ENCODE measurements around the gene AIP. TPM values are rescaled to one million over a fixed set of nuclear protein-coding genes. Genes with fewer than 3 reads are reported as not detected.

The AIP gene
- total RNA-seq = 141 TPM

DNA sequence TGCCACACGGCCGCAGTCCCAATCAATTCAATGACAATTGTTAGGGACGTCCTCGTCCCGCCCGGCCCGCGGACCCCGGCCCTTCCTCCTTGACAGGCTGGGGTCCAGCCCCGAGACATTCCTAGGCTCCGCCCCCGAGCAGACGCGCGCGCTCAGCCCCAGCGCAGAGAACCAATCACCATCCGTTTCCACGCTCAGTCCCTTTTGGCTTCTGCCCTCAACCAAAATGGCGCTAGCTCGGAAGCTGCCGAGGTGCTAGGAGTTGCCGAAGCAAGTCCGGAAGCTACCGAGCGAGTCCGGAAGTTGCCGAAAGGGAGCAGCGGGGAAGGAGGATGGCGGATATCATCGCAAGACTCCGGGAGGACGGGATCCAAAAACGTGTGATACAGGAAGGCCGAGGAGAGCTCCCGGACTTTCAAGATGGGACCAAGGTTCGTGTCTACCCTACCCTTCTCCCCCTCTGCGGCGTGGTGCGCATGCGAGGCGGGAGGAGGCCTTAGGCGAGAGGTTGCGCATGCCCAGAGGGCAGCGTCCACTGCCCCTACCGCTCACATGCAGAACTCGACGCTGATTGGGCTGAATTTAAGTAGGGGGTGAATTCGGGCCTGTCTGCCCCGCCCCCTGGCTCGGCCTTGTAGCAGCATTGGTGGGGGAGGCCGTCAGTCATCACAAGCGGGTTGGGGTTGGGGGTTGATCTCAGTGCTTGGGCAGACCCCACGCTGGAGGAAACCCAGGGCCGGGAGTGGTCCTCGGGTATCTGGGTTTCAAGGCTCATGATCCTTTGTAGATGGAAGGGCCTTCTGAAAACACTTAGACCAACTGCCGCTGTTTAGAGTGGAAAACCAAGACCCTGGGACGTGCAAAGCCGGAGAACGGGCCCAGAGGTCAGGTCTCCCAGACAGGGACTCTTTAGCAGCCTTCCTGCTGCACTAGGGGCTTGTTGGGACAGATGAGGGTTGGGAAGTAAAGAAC is at the start of gene AIP:
AIP (plus strand) TSS at position 200 of the 972 bp plus-strand sequence; CDS start at position 333, 133 bp downstream.
- DNase-seq (ENCODE audit: low read depth in 2 of 3, low spot score in 2 of 3) = peak; percentile 92 to 99 (median 98)

DNA sequence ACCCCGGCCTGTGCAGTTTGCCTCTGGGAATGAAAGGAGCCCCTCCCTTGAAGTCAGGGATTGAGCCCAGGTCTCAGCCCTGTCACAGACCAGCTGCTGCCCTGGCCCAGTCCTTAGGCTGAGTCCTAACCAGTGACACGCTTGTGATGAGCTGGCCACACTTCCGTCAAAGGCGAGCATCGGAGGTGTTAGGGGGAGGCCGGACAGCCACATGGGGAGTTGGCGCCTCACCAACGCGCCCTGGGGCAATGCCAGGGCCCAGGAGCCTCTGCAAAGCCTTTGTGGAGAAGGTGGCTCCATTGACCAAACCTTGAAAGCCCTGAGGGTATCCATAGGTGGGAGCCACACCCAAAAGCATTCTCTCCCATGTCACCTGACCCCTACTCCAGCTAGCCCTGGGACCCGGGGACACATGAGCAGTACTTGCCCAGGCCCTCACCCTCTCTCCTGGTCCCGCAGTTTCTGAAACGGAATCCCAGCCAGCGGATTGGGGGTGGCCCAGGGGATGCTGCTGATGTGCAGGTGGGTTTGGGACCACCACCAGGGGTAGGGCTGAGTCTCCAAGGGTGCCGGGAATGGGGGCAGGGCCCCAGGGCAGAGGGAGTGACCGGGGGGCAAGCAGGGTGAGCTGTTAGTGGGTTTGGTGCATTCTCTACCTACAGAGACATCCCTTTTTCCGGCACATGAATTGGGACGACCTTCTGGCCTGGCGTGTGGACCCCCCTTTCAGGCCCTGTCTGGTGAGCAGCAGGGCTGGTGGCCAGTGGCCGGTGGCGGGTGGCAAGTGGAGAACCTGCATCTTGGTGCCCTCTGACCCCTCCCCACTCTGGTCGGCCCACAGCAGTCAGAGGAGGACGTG is 49.1 kb upstream of the AIP start:
- DNase-seq (ENCODE audit: low read depth in 2 of 3, low spot score in 2 of 3) = no peak

GRCh38 chr11:67434395-67434881 is 48.4 kb upstream of the AIP start:
- no peak for DNase-seq (ENCODE audit: low read depth in 2 of 3, low spot score in 2 of 3)

DNA sequence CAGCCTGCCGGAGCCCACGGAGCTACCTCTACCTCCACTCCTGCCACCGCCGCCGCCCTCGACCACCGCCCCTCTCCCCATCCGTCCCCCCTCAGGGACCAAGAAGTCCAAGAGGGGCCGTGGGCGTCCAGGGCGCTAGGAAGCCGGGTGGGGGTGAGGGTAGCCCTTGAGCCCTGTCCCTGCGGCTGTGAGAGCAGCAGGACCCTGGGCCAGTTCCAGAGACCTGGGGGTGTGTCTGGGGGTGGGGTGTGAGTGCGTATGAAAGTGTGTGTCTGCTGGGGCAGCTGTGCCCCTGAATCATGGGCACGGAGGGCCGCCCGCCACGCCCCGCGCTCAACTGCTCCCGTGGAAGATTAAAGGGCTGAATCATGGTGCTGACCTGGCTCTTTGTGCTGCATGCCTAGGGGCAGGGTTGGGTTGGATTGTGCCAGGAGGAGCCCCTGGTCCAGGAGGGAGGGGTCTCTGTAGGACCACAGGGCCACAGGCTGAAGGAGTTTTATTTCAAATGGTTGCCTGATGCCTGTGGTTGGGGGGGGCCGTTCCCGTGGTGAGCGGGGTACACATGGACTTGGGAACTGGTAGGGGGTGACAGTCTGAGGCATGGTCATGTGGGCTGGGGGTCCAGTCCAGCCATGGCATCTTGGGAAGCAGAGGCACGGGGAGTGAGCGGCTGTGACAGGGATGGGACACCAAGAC is 47.6 kb upstream of the AIP start:
- DNase-seq (ENCODE audit: low read depth in 2 of 3, low spot score in 2 of 3) = no peak

DNA sequence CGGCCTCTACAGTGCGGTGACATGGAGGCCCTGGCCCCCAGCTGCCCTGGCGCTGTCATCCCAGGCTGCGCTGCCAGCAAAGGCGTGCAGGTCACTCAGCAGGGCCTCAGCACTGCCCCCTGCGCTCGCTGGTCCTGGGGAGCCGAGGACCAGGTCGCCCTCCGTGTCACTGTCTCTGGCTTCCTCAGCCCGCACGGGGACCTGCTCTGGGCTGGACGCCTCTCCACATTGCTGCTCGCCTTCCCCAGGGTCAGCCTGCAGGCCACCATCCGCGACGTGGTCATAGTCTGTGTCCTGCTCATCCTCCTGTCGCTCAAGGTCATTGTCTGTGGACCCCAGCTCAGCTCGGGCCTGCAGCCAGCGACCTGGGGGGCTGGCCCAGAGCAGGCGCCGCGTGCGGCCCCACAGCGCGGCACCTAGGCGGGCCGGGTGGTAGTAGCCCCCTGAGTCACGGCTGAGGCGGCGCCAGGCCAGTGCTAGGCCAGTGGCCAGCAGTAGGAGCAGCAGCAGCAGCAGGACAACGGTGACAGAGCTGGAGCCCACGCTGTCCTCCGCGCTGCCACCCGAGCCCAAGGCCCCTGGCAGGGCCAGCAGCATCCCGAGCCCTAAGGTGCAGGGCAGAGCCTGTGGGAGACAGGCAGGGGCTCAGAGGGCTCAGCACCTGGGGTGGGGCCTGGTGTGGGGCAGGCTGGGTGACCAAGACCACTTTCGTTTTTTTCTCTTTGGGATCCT is 46.9 kb upstream of the AIP start:
- no peak for DNase-seq (ENCODE audit: low read depth in 2 of 3, low spot score in 2 of 3)

DNA sequence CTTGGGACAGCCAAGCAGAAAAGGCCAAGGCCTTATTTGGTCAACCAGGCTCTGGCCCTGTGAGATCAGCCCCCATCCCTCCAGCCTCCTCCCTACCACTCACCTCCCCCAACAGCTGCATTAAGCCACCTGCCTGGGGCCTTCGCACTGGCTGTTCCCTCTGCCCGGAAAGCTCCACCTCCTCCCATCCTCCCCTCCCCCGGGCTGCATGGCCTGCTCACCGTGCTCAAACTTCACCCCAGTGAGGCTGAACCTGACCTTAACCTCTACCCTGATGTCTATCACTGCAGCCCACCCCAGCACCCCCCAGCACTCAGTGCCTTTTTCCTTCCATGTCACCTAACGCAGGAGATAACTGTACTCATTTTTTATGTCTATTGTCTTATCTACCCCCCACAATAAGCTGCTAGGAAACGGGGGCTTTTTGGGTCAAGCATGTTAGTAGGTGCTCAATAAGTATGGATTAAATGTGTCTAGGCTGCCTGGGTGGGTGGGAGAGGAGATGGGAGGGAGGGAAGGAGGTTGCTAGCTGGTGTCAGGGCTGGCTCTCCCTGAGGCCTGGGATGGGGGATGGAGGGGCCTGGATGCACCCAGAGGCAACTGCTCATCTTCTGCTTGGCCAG is 46.3 kb upstream of the AIP start:
- peak in 1 of 3 donors; percentile 33 for DNase-seq (ENCODE audit: low read depth in 2 of 3, low spot score in 2 of 3)

DNA sequence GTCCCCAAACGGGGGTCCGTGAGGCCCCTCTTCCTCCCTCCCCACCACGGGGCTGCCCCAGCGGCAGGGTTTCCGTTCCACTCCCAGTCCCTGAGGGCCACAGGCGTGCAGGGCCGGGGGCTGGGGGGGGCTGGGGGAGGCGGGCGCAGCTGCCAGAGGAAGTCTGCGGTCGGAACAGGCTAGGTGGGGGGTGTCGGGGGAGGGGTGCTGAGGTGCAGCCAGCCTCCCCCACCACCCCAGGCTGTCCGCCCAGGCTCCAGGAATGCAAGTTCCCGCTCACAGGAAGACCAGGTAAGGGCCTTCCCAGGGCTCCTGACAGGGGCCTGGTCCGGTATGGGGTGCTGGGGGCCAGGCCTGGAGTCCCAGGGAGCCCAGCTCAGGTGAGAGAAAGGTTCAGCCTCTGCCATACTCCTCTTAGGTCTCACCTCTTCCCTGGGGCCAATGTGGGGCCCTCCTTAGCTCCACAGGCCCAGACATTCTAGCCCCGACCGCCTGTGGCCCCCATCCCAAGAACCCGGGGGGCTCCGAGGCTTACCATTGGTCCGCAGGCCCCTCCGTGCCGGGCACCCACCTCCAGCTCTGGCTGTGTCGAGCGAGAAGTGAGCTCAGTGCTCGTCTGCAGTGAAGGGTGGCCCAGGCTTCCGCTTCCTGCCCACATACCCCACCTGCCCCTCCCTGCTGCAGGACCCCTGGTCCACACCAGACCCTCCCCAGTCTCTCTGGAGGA is 45.6 kb upstream of the AIP start, which contains the start of gene PTPRCAP:
PTPRCAP (minus strand) TSS at position 601 of the 727 bp plus-strand sequence; CDS start at position 538, 63 bp downstream.
- peak in 1 of 3 donors; percentile 62 for DNase-seq (ENCODE audit: low read depth in 2 of 3, low spot score in 2 of 3)

GRCh38 chr11:67437809-67438157 is 45.0 kb upstream of the AIP start:
- DNase-seq (ENCODE audit: low read depth in 2 of 3, low spot score in 2 of 3) = no peak

DNA sequence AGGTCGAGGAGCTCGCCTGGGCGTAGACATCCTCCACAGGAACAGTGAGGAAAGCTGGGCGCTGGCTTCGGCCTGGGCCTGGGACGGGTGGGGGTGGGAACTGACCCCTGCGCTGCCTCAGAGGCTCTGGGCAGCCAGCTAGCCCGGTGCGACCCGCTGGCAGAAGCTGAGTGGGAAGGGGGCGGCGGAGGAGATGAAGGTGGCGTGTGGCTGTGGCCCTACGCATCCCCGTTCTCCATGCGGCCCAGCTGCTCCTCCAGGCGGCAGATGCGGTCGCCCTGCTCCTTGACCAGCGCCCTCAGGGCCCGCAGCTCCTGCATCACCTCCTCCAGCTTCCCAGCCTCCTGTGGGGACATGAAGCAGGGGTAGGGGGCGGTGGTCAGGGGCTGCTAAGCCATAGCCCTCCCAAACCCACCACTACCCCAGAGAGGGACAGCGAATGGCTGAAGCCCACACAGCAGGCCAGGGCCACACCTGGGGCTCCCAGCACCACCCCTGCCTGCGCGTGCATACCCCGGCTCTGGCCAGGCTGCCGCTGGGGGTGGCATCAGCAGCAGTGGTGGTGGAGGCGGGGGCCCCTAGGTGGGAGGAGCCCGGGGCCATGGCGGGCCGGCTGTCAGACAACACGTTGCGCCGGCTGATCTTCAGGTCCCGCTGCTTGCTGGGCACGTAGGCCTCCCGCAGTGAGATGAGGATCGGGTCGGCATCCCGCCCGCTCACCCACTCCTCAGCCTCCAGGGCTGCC is 44.5 kb upstream of the AIP start:
- DNase-seq (ENCODE audit: low read depth in 2 of 3, low spot score in 2 of 3) = no peak

GRCh38 chr11:67439321-67440228 is 43.3 kb upstream of the AIP start:
- peak in 1 of 3 donors; percentile 40 for DNase-seq (ENCODE audit: low read depth in 2 of 3, low spot score in 2 of 3)

DNA sequence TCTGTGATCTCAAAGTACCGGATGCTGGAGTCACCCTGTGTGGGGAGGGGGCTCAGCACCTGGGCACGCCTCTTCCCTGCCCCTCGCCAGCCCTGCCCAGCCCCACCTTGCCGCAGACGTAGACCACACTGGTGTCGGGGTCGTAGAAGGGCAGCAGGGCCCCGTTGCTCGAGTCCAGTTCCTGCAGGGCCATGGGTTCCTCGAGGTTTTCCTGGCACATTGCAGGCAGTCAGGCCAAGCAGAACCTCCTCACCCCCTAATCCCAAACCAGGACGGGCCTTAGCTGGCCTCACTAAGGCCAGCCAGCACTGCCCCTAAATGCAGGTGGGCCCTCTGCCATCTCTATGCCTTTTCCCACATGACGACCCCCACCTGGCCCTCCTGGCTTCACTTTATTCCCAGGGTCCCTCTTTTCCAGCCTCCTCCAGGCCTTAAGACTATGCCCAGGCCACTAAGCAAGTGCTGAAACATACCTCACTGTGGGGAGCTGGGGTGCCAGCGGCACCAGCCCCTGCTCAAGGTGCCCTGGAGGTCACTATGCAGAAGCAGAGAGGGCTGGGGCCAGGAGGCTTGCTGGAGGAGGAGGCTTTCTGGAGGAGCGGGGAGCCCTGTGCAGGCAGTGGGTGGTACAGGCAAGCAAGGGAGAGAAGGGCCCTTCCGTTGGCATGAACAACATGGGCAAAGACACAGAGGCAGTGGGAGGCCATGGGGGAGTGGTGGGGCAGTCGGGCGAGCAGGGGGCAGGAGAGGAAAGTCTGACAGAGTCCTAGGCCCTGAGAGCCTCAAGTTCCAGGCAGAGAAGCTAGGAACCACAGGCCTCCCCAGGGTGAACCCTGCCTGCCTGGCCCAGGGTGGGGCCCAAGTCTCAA is 42.4 kb upstream of the AIP start:
- no peak for DNase-seq (ENCODE audit: low read depth in 2 of 3, low spot score in 2 of 3)

DNA sequence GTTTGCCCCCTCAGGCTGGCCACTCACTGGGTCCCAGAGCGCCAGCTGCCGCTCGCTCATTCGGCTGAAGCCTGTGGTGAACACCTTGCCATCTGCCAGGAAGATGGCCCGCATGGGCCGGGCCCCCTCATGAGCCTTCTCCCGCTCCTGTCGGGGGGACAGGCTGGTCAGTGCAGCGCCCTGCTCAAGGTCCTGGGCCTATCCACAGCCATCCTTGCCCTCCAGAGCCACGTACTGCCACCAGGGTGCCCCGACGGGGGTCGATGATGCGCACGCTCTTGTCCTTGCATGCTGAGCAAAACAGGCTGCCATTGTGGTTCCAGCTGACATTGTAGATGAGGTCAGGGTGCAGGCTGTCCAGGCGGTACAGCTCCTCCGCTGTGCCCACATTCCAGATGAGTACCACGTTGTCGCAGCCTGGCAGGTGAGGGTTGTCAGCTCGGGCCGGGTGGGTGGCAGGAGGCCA is 41.7 kb upstream of the AIP start:
- DNase-seq (ENCODE audit: low read depth in 2 of 3, low spot score in 2 of 3) = no peak

DNA sequence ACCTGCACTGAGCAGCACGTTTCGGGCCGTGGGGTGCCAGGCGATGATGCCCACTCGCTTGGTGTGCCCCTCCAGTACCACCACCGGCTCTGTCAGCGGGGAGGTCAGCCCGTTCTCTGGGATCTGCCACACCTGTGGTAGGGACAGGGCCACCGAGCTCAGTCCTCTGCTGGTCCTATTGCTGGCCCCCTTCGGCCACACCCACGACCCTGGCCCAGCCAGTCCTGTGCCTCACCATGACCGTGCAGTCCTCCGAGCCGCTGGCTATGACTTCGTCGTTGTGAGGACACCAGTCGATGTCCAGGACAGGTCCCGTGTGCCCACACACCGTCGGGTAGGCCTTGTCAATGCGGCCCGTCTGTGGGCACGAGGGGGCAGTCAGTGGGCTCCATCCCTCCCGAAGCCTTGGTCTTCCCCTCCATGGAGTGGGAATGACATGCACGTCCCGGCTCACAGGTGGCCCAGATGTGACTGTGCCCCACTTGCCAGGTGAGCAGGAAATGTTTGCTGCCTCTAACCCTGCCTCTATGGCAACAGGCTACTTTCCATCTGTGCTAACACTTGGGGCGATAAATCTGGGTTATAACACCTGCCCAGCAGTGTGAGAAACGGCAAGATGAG is 41.0 kb upstream of the AIP start:
- DNase-seq (ENCODE audit: low read depth in 2 of 3, low spot score in 2 of 3) = no peak

DNA sequence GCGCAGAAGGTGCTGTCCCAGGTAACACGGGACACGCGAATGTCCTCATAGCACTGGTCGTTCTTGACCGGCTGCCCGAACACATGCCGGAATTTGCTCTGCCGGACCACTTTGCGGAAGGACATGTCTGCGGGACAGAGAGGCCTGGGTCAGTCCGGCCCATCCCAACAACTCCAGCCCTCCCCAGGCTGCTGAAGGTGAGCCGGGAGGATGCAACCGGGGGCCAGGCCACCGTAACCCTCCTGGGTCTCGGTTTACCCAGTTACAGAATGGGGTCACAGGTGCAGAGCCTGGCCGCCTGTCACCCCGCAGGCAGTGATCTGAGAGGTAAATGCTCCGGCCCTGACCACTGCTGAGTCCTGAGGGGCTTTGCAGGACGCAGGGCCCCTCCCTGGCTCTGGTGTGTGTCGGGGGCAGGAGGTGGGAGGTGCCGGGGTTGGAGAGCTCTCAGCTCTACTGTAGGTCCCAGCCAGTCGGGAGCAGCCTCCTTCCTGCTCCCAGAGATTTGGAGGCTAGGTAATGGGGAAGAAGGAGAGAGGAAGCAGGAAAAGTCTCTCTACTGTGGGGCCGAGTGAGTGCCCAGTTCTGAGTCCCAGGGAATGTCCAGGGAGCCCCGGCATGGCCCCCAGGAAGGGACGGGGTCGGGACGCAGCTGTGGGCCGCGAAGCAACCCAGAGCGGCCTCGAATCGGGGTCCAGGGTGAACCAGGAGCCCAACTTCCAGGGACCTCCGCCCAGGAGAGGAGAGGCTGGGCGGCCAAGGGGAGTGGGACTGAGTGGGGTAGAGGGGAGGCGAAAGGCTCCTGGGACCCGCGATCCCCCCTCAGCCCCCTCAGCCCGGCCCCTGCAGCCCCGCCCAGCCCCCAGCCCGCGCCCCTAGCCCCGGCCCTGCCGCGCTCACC is 40.1 kb upstream of the AIP start:
- DNase-seq (ENCODE audit: low read depth in 2 of 3, low spot score in 2 of 3) = no peak

GRCh38 chr11:67445515-67445914 is 37.3 kb upstream of the AIP start:
- DNase-seq (ENCODE audit: low read depth in 2 of 3, low spot score in 2 of 3) = no peak
